Prostate gland (tissue), 2 donors: ENCODE data around the gene KCNQ1. TPM values are rescaled to one million over a fixed set of nuclear protein-coding genes. Genes with fewer than 3 reads are reported as not detected.

Experiments
- DNase-seq: peaks from one replicate; pipeline ENCODE4 v3.0.0-alpha.2; 2019; ENCODE audit warnings: low spot score
- H3K27ac ChIP-seq, 2 donors: fragments of 200-600 bp; sonication (generic); 2 replicates each; pipeline ENCODE4 v1.5.1; 2017 to 2019
- H3K27me3 ChIP-seq: fragments of 200-600 bp; sonication (generic); replicated peaks from 2 replicates; pipeline ENCODE4 v1.5.1; 2019; ENCODE audit not compliant: insufficient read depth
- H3K36me3 ChIP-seq, 2 donors: fragments of 200-600 bp; sonication (generic); 1 replicate in 1 of 2; 2 replicates in 1 of 2; pipeline versions ENCODE4 v1.5.1 to v1.8.1; 2017 to 2019
- H3K4me1 ChIP-seq: fragments of 200-600 bp; sonication (generic); replicated peaks from 2 replicates; pipeline ENCODE4 v1.5.1; 2019
- H3K4me3 ChIP-seq, 2 donors: fragments of 200-600 bp; sonication (generic); 2 replicates each; pipeline ENCODE4 v1.5.1; 2017 to 2019
- H3K9me3 ChIP-seq: fragments of 200-600 bp; sonication (generic); 2 replicates; pipeline ENCODE4 v1.5.1; 2017
- POLR2A ChIP-seq: fragments of 450-650 bp; IDR thresholded peaks from one replicate; pipeline ENCODE4 v1.6.1; 2016; ENCODE audit warnings: antibody characterized with exemption, mild to moderate bottlenecking
- POLR2AphosphoS5 ChIP-seq: sonication (generic); formaldehyde crosslinking; IDR thresholded peaks from one replicate; pipeline ENCODE4 v1.6.1; 2017; ENCODE audit warnings: antibody characterized with exemption
- WGBS: methylation state at CpG from one replicate; pipeline ENCODE4 v1.1.5; 2018; 5-methylcytosine and 5-hydroxymethylcytosine counted together
- intact Hi-C: fragments of 100-400 bp; cut with DNase I; formaldehyde crosslinking; loops from one replicate; pipeline ENCODE4 v1.14.2; 2022
- total RNA-seq, 2 donors: library from RNA; depleted of rRNA; stranded (reverse); fragments of >200 nt; gene quantifications; one replicate each; pipeline ENCODE4 v1.1.0, GENCODE V29; 2016
- TF ChIP-seq, protein P1 (sequence below), 4 experiments: fragments of 200-600 bp in 2 of 4; fragments of 450-650 bp in 2 of 4; sonication (generic) in 2 of 4; IDR thresholded peaks; 1 replicate in 3 of 4; 2 replicates in 1 of 4; pipeline ENCODE4 v1.5.1; 2016 to 2019; ENCODE audit warnings: antibody characterized with exemption in 4 of 4, mild to moderate bottlenecking in 2 of 4, moderate library complexity in 2 of 4

The KCNQ1 gene
- total RNA-seq, 2 donors from 2014 or later, result 10.0 to 33.8 TPM

- no peak overlapping the region for H3K27ac ChIP-seq
- no peak for DNase-seq
Measured at GRCh38 chr11:2561696-2562581, 117.1 kb downstream of the KCNQ1 start.

DNA sequence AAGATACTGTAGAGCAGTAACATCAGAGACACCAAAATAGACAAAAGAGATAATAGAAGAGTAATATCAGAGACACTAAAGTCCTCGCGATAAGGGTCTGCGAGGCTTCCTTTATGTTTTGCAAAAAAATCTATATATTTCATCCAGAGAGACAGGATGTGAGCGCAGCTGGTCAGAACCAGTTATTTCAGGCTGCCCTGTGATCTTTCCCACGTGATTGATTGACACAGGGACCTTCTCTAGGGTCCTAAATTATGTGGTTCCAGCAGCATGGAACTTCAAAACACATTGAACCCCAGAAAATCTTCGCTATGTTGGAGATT, 118.0 kb downstream of the KCNQ1 start:
- Histone ChIP-seq H3K27me3 (no peaks in the 10 kb centered on the region), H3K27ac (no peak overlapping the region), H3K4me1 (no peaks in the 10 kb centered on the region), H3K36me3 (no peaks in the 10 kb centered on the region), H3K9me3 (no peaks in the 10 kb centered on the region), H3K4me3 (no peak overlapping the region)
- TF ChIP-seq, protein P1, sequence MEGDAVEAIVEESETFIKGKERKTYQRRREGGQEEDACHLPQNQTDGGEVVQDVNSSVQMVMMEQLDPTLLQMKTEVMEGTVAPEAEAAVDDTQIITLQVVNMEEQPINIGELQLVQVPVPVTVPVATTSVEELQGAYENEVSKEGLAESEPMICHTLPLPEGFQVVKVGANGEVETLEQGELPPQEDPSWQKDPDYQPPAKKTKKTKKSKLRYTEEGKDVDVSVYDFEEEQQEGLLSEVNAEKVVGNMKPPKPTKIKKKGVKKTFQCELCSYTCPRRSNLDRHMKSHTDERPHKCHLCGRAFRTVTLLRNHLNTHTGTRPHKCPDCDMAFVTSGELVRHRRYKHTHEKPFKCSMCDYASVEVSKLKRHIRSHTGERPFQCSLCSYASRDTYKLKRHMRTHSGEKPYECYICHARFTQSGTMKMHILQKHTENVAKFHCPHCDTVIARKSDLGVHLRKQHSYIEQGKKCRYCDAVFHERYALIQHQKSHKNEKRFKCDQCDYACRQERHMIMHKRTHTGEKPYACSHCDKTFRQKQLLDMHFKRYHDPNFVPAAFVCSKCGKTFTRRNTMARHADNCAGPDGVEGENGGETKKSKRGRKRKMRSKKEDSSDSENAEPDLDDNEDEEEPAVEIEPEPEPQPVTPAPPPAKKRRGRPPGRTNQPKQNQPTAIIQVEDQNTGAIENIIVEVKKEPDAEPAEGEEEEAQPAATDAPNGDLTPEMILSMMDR (IDR thresholded peaks at IDR 0.05), result no peak
- TF ChIP-seq POLR2AphosphoS5 (no peak), POLR2A (no peak)
- intact Hi-C loops, result no loop called here
- WGBS, result 96% methylated on average over 6 of the region's 6 CpGs
- no peak for DNase-seq

More at GRCh38 chr11:2561696-2562581, 117.1 kb downstream of the KCNQ1 start:
- intact Hi-C loops, result no loop called here
- Histone ChIP-seq H3K9me3 (no peaks in the 10 kb centered on the region), H3K4me1 (no peaks in the 10 kb centered on the region), H3K4me3 (no peak overlapping the region), H3K36me3 (no peaks in the 10 kb centered on the region), H3K27me3 (no peaks in the 10 kb centered on the region)
- TF ChIP-seq POLR2A, result no peak
- 95% methylated on average over 27 of the region's 27 CpGs for WGBS

DNA sequence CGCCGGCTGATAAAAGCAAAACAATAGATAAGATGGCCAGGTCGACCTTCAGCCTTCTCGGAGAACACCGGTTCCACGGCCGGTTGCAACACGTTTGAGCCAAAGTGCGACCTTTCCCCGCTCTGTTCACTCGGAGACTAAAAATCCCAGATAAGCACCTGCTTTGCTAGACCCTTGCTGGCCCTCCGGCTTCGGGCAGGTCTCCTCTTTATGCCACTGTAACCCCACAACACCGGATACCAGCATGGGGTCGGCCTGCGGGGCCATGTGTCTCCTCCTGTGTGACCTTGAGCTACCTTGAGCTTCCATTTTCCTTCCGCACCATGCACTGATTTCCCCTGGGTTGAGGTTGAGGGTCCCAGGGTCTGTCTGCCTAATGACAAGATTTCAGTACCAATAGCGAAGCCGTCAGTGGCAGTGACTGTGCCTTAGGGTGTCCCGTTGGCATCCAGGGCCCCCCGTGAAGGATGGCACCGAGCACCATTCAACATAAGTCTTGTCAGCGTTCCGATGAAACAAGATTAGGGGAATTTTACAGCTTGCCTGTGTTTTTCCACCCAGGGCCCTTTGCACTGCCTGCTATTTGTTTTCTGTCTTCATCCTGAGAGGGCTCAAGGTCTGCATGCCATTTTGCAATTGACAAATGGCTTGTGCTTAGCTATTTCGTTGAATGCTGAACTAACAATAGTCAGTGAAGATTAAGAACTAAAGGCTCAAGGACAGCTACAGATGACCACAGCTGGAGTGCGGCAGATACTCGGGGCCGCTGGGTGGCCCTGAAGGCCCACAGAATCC, 118.6 kb downstream of the KCNQ1 start:
- intact Hi-C loops, result no loop called here
- H3K36me3 ChIP-seq, result no peaks in the 10 kb centered on the region
- H3K9me3 ChIP-seq, result no peaks in the 10 kb centered on the region
- no peaks in the 10 kb centered on the region for H3K27me3 ChIP-seq
- H3K27ac ChIP-seq, result no peak overlapping the region
- no peak overlapping the region for H3K4me3 ChIP-seq
- 92% methylated on average over 28 of the region's 28 CpGs for WGBS
- DNase-seq, result no peak
- TF ChIP-seq, protein P1 (IDR thresholded peaks at IDR 0.05), result no peak
- no peak for TF ChIP-seq POLR2A
- TF ChIP-seq POLR2AphosphoS5, result no peak
- no peaks in the 10 kb centered on the region for H3K4me1 ChIP-seq

GRCh38 chr11:2564008-2564530, 119.3 kb downstream of the KCNQ1 start:
- Histone ChIP-seq H3K4me1 (no peaks in the 10 kb centered on the region), H3K27me3 (no peaks in the 10 kb centered on the region), H3K36me3 (no peaks in the 10 kb centered on the region), H3K27ac (no peak overlapping the region), H3K4me3 (no peak overlapping the region), H3K9me3 (no peaks in the 10 kb centered on the region)
- 96% methylated on average over 14 of the region's 14 CpGs for WGBS
- intact Hi-C loops, result no loop called here
- TF ChIP-seq POLR2A, result no peak
- TF ChIP-seq, protein P1 (IDR thresholded peaks at IDR 0.05), result no peak
- no peak for TF ChIP-seq POLR2AphosphoS5
- no peak for DNase-seq
